Spleen (tissue), 7 donors: ENCODE data around the gene SYT17.

ENCODE experiments used
- POLR2A ChIP-seq, 3 donors: fragments of 450-650 bp; IDR thresholded peaks; one replicate each; pipeline ENCODE4 v1.5.1; 2017; ENCODE audit warnings: antibody characterized with exemption in 3 of 3, mild to moderate bottlenecking in 1 of 3
- TF ChIP-seq, protein P1 (sequence below), 11 experiments: fragments of 200-600 bp in 7 of 11; fragments of 450-650 bp in 4 of 11; sonication (generic) in 4 of 11; IDR thresholded peaks in 8 of 11; conservative IDR thresholded peaks in 3 of 11; 1 replicate in 7 of 11; 2 replicates in 4 of 11; pipeline versions ENCODE4 v1.4.0 to v1.8.0; 2016 to 2021; ENCODE audit warnings: antibody characterized with exemption in 11 of 11, inconsistent platforms in 4 of 11, mild to moderate bottlenecking in 1 of 11
- donor health status: DM: no; HTN: no; CAD: no; lungs with moderate emphysema.
- donor health status: DM: no; HTN: no; CAD: no.
- donor health status: DM: no; HTN: no; CAD: no.

DNA sequence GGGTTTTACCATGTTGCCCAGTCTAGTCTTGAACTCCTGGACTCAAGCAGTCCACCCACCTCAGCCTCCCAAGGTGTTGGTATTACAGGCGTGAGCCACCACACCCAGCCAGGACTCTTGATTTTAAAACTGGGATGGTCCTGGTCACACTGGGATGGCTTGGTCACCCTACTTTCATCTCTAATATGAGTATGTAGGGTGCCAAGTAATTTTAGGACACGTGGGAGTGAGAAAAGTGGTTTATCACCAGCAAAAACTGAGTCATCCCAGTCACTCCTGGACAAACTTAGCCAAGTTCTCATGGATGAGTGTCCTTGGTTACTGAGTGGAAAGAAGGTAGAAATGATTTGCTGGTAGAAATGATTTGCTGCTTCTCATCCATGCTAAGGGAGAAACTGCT is 127.4 kb downstream of the SYT17 start:
- TF ChIP-seq, protein P1, sequence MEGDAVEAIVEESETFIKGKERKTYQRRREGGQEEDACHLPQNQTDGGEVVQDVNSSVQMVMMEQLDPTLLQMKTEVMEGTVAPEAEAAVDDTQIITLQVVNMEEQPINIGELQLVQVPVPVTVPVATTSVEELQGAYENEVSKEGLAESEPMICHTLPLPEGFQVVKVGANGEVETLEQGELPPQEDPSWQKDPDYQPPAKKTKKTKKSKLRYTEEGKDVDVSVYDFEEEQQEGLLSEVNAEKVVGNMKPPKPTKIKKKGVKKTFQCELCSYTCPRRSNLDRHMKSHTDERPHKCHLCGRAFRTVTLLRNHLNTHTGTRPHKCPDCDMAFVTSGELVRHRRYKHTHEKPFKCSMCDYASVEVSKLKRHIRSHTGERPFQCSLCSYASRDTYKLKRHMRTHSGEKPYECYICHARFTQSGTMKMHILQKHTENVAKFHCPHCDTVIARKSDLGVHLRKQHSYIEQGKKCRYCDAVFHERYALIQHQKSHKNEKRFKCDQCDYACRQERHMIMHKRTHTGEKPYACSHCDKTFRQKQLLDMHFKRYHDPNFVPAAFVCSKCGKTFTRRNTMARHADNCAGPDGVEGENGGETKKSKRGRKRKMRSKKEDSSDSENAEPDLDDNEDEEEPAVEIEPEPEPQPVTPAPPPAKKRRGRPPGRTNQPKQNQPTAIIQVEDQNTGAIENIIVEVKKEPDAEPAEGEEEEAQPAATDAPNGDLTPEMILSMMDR (IDR thresholded peaks at IDR 0.05 in 8 of 11, conservative IDR thresholded peaks at IDR 0.05 in 3 of 11) = no peak
- TF ChIP-seq POLR2A (IDR thresholded peaks at IDR 0.05) = no peak
